Endothelial cell (in vitro differentiated cells): ENCODE results near the gene TRMU. TPM values are rescaled to one million over a fixed set of nuclear protein-coding genes. Genes with fewer than 3 reads are reported as not detected.

Experiments
- DNase-seq: peaks from one replicate; pipeline ENCODE4 v3.0.0; 2021; ENCODE audit warnings: low spot score
- H3K27ac Mint-ChIP-seq: one replicate; pipeline ENCODE4 v1.8.0; 2021; ENCODE audit warnings: mixed read lengths, inconsistent platforms; ENCODE audit not compliant: unreplicated experiment
- H3K27me3 Mint-ChIP-seq: one replicate; pipeline ENCODE4 v1.8.0; 2021; ENCODE audit warnings: mild to moderate bottlenecking, moderate library complexity, mixed read lengths, inconsistent platforms; ENCODE audit not compliant: unreplicated experiment
- H3K36me3 Mint-ChIP-seq: one replicate; pipeline ENCODE4 v1.8.0; 2021; ENCODE audit warnings: mild to moderate bottlenecking, low read depth, mixed read lengths, inconsistent platforms; ENCODE audit not compliant: unreplicated experiment
- H3K4me1 Mint-ChIP-seq: one replicate; pipeline ENCODE4 v1.8.0; 2021; ENCODE audit warnings: mild to moderate bottlenecking, mixed read lengths, inconsistent platforms; ENCODE audit not compliant: unreplicated experiment
- H3K4me3 Mint-ChIP-seq: one replicate; pipeline ENCODE4 v1.8.0; 2021; ENCODE audit warnings: mild to moderate bottlenecking, mixed read lengths, inconsistent platforms; ENCODE audit not compliant: unreplicated experiment
- H3K9me3 Mint-ChIP-seq: one replicate; pipeline ENCODE4 v1.8.0; 2021; ENCODE audit warnings: mixed read lengths, inconsistent platforms; ENCODE audit not compliant: unreplicated experiment
- CTCF ChIP-seq: fragments of 200-600 bp; sonication (generic); IDR thresholded peaks from one replicate; pipeline ENCODE4 v1.5.0; 2021; ENCODE audit warnings: antibody characterized with exemption; ENCODE audit not compliant: unreplicated experiment
- total RNA-seq: library from RNA; stranded (reverse); fragmentation: NEBNext Ultra II Directional; extraction: Animal tissue kit (Norgen Biotek cat#: 25700); gene quantifications from one replicate; pipeline ENCODE4 v1.2.1, GENCODE V29; 2021; ENCODE audit not compliant: unreplicated experiment

Gene TRMU
- total RNA-seq, 1 donor from 2014 or later = 41.5 TPM

GRCh38 chr22:46390652-46391301, 55.3 kb downstream of the TRMU start:
- no peak for DNase-seq
- no peak overlapping the region for H3K4me3 Mint-ChIP-seq
- H3K9me3 Mint-ChIP-seq = no peaks in the 10 kb centered on the region
- H3K27ac Mint-ChIP-seq = no peak overlapping the region
- H3K4me1 Mint-ChIP-seq = no peaks in the 10 kb centered on the region
- no peak for TF ChIP-seq CTCF
- no peaks in the 10 kb centered on the region for H3K36me3 Mint-ChIP-seq
- H3K27me3 Mint-ChIP-seq = peaks cover 4% of the 10 kb centered on the region

- no peak for TF ChIP-seq CTCF
- no peak overlapping the region for H3K27ac Mint-ChIP-seq
- H3K9me3 Mint-ChIP-seq = no peaks in the 10 kb centered on the region
- H3K27me3 Mint-ChIP-seq = peaks cover 7% of the 10 kb centered on the region
- DNase-seq = no peak
- no peaks in the 10 kb centered on the region for H3K36me3 Mint-ChIP-seq
- H3K4me3 Mint-ChIP-seq = no peak overlapping the region
- H3K4me1 Mint-ChIP-seq = no peaks in the 10 kb centered on the region
These were observed 56.1 kb downstream of the TRMU start for GRCh38 chr22:46391486-46392136.

- peaks cover 10% of the 10 kb centered on the region for H3K27me3 Mint-ChIP-seq
- H3K27ac Mint-ChIP-seq = no peak overlapping the region
- H3K36me3 Mint-ChIP-seq = no peaks in the 10 kb centered on the region
These were observed 56.8 kb downstream of the TRMU start for GRCh38 chr22:46392137-46392844.

GRCh38 chr22:46393873-46394272, 58.4 kb downstream of the TRMU start:
- H3K36me3 Mint-ChIP-seq = no peaks in the 10 kb centered on the region
- no peaks in the 10 kb centered on the region for H3K4me1 Mint-ChIP-seq
- no peak overlapping the region for H3K27ac Mint-ChIP-seq

More at GRCh38 chr22:46392137-46392844, 56.8 kb downstream of the TRMU start:
- no peak overlapping the region for H3K4me3 Mint-ChIP-seq
- H3K9me3 Mint-ChIP-seq = no peaks in the 10 kb centered on the region
- H3K4me1 Mint-ChIP-seq = no peaks in the 10 kb centered on the region
- TF ChIP-seq CTCF = no peak
- no peak for DNase-seq

More at GRCh38 chr22:46393873-46394272, 58.4 kb downstream of the TRMU start:
- no peak for DNase-seq
- TF ChIP-seq CTCF = no peak
- Mint-ChIP-seq H3K4me3 (no peak overlapping the region), H3K27me3 (peaks cover 10% of the 10 kb centered on the region), H3K9me3 (no peaks in the 10 kb centered on the region)
